T-cell (primary cell): ENCODE measurements around the gene XXYLT1. TPM values are rescaled to one million over a fixed set of nuclear protein-coding genes. Genes with fewer than 3 reads are reported as not detected.

ENCODE experiments used
- ATAC-seq, 4 experiments: fragments of 200-7000 bp in 3 of 4; fragments of 150-1000 bp in 1 of 4; cut with Tn5 transposase; replicated peaks in 1 of 4; 1 replicate in 3 of 4; 2 replicates in 1 of 4; pipeline ENCODE4 v1.10.0; 2021; ENCODE audit warnings: moderate library complexity in 3 of 4, mild to moderate bottlenecking in 2 of 4, moderate number of reproducible peaks in 1 of 4
- CTCF ChIA-PET, 2 donors: fragments of 300-600 bp; sonication (Branson Sonifier 250); formaldehyde crosslinking; loops; one replicate each; lab custom pipeline; 2022; ENCODE audit warnings: antibody characterized with exemption in 2 of 2; lab: Charles Lee
- POLR2A ChIA-PET, 2 donors: fragments of 300-600 bp; sonication (Branson Sonifier 250); formaldehyde crosslinking; loops; one replicate each; lab custom pipeline; 2022; ENCODE audit warnings: antibody characterized with exemption in 2 of 2; lab: Charles Lee
- DNase-seq, 35 experiments: peaks; one replicate each; pipeline versions ENCODE4 v3.0.0 to v3.0.0-alpha.2; 2013 to 2023
- H3K27ac ChIP-seq: one replicate; pipeline ENCODE4 v1.5.1; 2013; ENCODE audit warnings: low read length
- H3K27me3 ChIP-seq, 2 experiments: replicated peaks in 1 of 2; 1 replicate in 1 of 2; 2 replicates in 1 of 2; pipeline versions ENCODE4 v1.6.1 to v1.7.0; 2013; ENCODE audit warnings: low read length in 1 of 2, mixed read lengths in 1 of 2; ENCODE audit not compliant: control insufficient read depth in 2 of 2, insufficient read depth in 2 of 2; ENCODE audit errors: extremely low read depth in 1 of 2
- H3K36me3 ChIP-seq, 2 donors: 1 replicate in 1 of 2; 2 replicates in 1 of 2; pipeline versions ENCODE4 v1.6.1 to v1.7.0; 2013; ENCODE audit warnings: low read length in 1 of 2; ENCODE audit not compliant: control insufficient read depth in 2 of 2, insufficient read depth in 1 of 2; ENCODE audit errors: extremely low read depth in 1 of 2
- H3K4me1 ChIP-seq, 2 experiments: 1 replicate in 1 of 2; 2 replicates in 1 of 2; pipeline versions ENCODE4 v1.6.1 to v1.7.0; 2013; ENCODE audit warnings: low read length in 2 of 2, mixed read lengths in 1 of 2; ENCODE audit not compliant: insufficient read depth in 2 of 2, control insufficient read depth in 1 of 2; ENCODE audit errors: extremely low read depth in 1 of 2
- H3K4me3 ChIP-seq, 2 donors: 1 replicate in 1 of 2; 2 replicates in 1 of 2; pipeline versions ENCODE4 v1.5.1 to v1.7.0; 2013; ENCODE audit warnings: mild to moderate bottlenecking in 2 of 2, low read length in 1 of 2, moderate library complexity in 1 of 2; ENCODE audit not compliant: control insufficient read depth in 1 of 2; ENCODE audit errors: extremely low read depth in 1 of 2
- H3K9me3 ChIP-seq: 2 replicates; pipeline ENCODE4 v1.7.0; 2013
- H3K27ac Mint-ChIP-seq, 2 donors: one replicate each; pipeline ENCODE4 v1.8.0; 2020 to 2021; ENCODE audit warnings: mild to moderate bottlenecking in 2 of 2, mixed read lengths in 2 of 2
- H3K27me3 Mint-ChIP-seq, 2 donors: one replicate each; pipeline ENCODE4 v1.8.0; 2021 to 2022; ENCODE audit warnings: mixed read lengths in 2 of 2
- H3K36me3 Mint-ChIP-seq: one replicate; pipeline ENCODE4 v1.8.0; 2021; ENCODE audit warnings: mixed read lengths
- H3K4me1 Mint-ChIP-seq, 3 donors: one replicate each; pipeline ENCODE4 v1.8.0; 2020 to 2022; ENCODE audit warnings: mixed read lengths in 3 of 3, mild to moderate bottlenecking in 1 of 3
- H3K4me3 Mint-ChIP-seq, 3 donors: one replicate each; pipeline ENCODE4 v1.8.0; 2020 to 2022; ENCODE audit warnings: mild to moderate bottlenecking in 3 of 3, mixed read lengths in 3 of 3, moderate library complexity in 3 of 3
- H3K9me3 Mint-ChIP-seq, 3 donors: one replicate each; pipeline ENCODE4 v1.8.0; 2020 to 2022; ENCODE audit warnings: mixed read lengths in 3 of 3
- WGBS: methylation state at CpG from one replicate; pipeline ENCODE4 v1.1.5; 2013; ENCODE audit warnings: missing lambda C conversion rate; ENCODE audit not compliant: insufficient coverage; 5-methylcytosine and 5-hydroxymethylcytosine counted together
- total RNA-seq, 35 experiments: library from RNA in 6 of 35; stranded (reverse) in 6 of 35; fragments of 120-200 nt in 1 of 35; gene quantifications; one replicate each; pipeline versions ENCODE4 v1.2.1 to v1.2.4 and lab custom pipeline; 2013 to 2026

Gene XXYLT1
- total RNA-seq, 5 donors from 2014 or later (not counting 1 experiment from before 2014, with no cell fraction given): 4.6 to 9.1 (median 5.7) TPM

DNA sequence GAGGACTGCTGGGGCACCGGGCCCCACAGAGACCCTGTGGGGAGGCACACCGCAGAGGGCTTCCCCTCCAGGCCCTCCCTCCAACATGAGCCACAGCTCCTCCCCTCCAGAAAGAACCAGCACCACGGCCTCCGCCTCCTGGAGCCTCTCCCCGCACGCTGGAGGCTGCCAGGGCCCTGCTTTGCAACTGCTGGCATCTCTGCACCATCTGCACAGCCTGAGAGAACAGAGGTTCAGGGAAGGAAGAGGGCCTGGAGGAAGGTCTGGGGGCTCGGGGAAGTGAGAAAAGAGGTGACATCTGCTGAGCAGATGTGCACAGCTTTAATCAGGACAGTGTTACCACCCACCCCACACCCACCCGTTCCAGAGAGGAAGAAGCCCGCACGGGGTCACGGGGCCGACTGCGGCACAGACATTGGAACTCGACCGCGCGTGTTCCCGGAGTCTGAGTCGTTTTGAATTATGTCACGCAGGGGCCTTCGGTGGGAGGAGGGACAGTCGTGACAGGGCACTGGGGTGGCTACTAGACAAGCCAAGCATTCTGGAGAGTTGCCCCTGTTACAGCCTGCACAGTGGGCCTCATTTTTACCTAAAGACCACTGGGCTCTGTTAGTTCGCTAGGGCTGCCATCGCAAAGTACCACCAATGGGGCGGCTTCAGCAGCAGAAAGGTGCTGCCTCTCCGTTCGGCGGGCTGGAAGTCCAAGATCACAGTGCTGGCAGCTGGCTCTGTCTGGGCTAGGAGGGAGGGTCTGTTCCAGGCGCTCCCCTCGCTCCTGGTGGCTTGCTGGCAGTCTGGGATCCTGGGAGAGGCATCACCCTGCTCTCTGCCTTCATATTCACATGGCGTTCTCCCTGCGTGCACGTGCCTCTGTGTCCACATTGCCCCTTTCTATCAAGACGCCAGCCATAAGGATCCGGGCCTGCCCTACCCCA is 194.8 kb downstream of the XXYLT1 start:
- no peaks in the 10 kb centered on the region for H3K27me3 ChIP-seq
- H3K27ac ChIP-seq: no peak overlapping the region
- CTCF ChIA-PET: no interaction called here
- ATAC-seq: no peak
- DNase-seq: no peak
- H3K27me3 Mint-ChIP-seq: no peaks in the 10 kb centered on the region
- H3K4me1 Mint-ChIP-seq: peaks cover 0 to 7% (median 6%) of the 10 kb centered on the region in 3 donors
- no peak overlapping the region for H3K4me3 Mint-ChIP-seq
- no peaks in the 10 kb centered on the region for H3K9me3 ChIP-seq
- no peaks in the 10 kb centered on the region for H3K36me3 Mint-ChIP-seq
- WGBS: 71% methylated on average over 25 of the region's 35 CpGs
- H3K27ac Mint-ChIP-seq: no peak overlapping the region
- POLR2A ChIA-PET: no interaction called here
- H3K36me3 ChIP-seq: peaks cover 0 to 3% of the 10 kb centered on the region in 2 donors
- H3K4me1 ChIP-seq: peaks cover 0 to 5% of the 10 kb centered on the region in 2 experiments
- no peak overlapping the region for H3K4me3 ChIP-seq
- no peaks in the 10 kb centered on the region for H3K9me3 Mint-ChIP-seq

- peaks cover 0 to 5% of the 10 kb centered on the region in 2 experiments for H3K4me1 ChIP-seq
- H3K9me3 Mint-ChIP-seq: no peaks in the 10 kb centered on the region
- no peak overlapping the region for H3K4me3 ChIP-seq
- peaks cover 0 to 7% (median 6%) of the 10 kb centered on the region in 3 donors for H3K4me1 Mint-ChIP-seq
- ChIA-PET CTCF (no interaction called here), POLR2A (no interaction called here)
- H3K27ac Mint-ChIP-seq: no peak overlapping the region
- H3K4me3 Mint-ChIP-seq: no peak overlapping the region
- H3K27me3 Mint-ChIP-seq: no peaks in the 10 kb centered on the region
- ATAC-seq (no peak), DNase-seq (no peak)
- no peaks in the 10 kb centered on the region for H3K27me3 ChIP-seq
- H3K9me3 ChIP-seq: no peaks in the 10 kb centered on the region
- no peaks in the 10 kb centered on the region for H3K36me3 Mint-ChIP-seq
- 79% methylated on average over 9 of the region's 14 CpGs for WGBS
- H3K27ac ChIP-seq: no peak overlapping the region
- H3K36me3 ChIP-seq: peaks cover 0 to 3% of the 10 kb centered on the region in 2 donors
Measured at GRCh38 chr3:195075199-195075940, 195.6 kb downstream of the XXYLT1 start.

DNA sequence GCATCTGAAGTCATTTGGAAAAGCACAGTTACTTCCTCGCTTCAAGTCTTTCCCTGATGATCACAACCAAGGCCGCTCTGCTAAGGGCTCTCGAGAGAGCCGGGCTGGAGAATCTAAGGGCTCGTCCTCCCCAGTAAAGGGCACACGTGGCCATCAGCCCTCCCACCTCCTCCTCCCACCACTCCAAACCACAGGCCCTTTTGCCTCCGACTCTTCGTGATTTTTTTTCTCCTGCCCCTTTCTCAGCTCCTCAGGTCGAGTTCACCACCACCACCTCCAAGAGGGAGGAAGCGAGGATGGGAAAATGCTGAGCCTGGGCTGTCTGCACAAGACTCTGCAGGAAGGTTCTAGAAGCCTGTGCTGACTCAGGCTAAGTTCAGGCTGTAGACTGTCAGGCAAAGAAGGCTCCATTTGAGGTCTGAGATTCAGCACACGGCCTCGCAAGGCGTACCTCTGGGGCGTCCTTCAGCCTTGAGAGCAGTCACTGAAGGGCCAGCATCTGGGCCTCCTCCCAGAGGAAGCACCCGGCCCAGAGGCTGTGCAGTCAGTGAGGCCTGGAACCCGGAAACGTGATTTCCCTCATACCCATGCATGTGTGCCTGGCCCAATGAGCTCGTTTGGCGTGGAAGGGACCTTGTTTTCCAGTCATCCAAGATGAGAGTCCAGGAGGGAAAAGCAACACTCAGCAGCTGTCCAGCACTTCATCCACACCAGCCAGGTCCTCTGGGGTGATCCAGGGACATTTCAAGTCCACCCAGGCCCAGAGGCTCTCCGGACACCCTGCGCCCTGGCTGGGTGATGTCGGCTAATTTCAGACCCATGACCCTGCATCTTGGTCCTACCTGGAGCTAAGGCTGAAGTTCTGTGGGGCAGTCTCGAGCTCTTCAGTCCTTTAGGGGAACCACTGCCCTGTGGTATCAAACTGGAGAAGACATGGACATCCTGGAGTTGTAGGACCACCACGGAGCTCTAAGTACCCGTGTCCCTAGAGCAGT is 196.8 kb downstream of the XXYLT1 start:
- Mint-ChIP-seq H3K4me3 (no peak overlapping the region), H3K36me3 (peaks cover 5% of the 10 kb centered on the region), H3K4me1 (no peaks in the 10 kb centered on the region), H3K27ac (no peak overlapping the region), H3K9me3 (no peaks in the 10 kb centered on the region), H3K27me3 (no peaks in the 10 kb centered on the region)
- ATAC-seq (no peak), DNase-seq (no peak)
- H3K9me3 ChIP-seq: no peaks in the 10 kb centered on the region
- WGBS: 82% methylated on average over 24 of the region's 25 CpGs
- CTCF ChIA-PET: no interaction called here
- peaks cover 0 to 5% of the 10 kb centered on the region in 2 experiments for H3K4me1 ChIP-seq
- POLR2A ChIA-PET: no interaction called here
- H3K4me3 ChIP-seq: no peak overlapping the region
- no peak overlapping the region for H3K27ac ChIP-seq
- H3K36me3 ChIP-seq: peaks cover 3 to 5% of the 10 kb centered on the region in 2 donors
- H3K27me3 ChIP-seq: no peaks in the 10 kb centered on the region

GRCh38 chr3:195072916-195073564 is 197.9 kb downstream of the XXYLT1 start:
- H3K27me3 ChIP-seq: no peaks in the 10 kb centered on the region
- no peaks in the 10 kb centered on the region for H3K4me1 Mint-ChIP-seq
- WGBS: 93% methylated on average over 15 of the region's 19 CpGs
- peaks cover 14% of the 10 kb centered on the region for H3K36me3 Mint-ChIP-seq
- ChIA-PET CTCF (no interaction called here), POLR2A (no interaction called here)
- H3K4me3 ChIP-seq: no peak overlapping the region
- H3K4me3 Mint-ChIP-seq: no peak overlapping the region
- H3K27ac ChIP-seq: no peak overlapping the region
- DNase-seq (peak in 1 of 35 experiments; percentile 0), ATAC-seq (no peak)
- no peak overlapping the region for H3K27ac Mint-ChIP-seq
- H3K9me3 ChIP-seq: no peaks in the 10 kb centered on the region
- no peaks in the 10 kb centered on the region for H3K9me3 Mint-ChIP-seq
- H3K36me3 ChIP-seq: peaks cover 3 to 13% of the 10 kb centered on the region in 2 donors
- peaks cover 0 to 5% of the 10 kb centered on the region in 2 experiments for H3K4me1 ChIP-seq
- no peaks in the 10 kb centered on the region for H3K27me3 Mint-ChIP-seq

DNA sequence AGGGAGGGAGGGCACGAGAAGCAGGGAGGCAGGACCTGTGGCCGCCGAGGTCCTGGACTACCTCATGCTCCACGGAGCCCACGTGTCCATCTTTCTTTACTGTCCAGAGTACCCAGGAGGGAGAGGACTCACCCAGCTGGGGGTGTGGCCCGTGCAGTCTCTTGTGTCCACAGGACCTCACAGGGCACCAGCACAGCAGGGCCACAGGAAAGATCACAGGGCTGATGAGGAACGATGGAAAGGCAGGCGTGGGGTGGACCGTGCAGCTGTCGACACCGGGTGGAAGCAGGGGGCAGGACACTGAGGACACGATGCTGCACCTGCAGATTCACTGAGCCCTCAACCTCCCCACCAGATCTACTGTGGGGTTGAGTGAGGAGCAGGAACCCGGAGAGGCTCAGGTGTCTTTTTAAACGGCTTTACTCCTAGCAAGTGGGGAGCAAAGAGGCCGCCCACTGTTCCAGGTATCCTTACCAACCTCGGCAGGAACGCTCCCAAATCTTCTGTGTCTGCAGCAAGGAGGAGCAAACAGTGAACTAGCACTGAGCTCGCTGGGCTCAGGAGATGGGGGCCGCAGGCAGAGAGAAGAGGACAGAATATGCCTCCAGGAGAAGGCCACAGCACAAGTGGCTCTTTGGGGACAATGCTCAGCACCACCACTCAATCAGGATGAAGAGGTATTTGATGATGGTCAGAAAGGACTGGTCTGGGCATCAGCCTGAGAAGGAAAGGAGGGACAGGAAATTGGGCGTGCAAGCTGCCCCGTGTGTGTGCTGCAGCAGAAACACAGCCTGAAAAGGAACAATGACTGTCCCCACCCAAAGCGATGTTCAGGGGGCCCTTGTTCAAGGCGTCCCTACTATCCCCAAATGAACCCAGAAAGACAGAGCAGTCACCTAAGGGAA is 198.8 kb downstream of the XXYLT1 start:
- Histone ChIP-seq H3K4me3 (no peak overlapping the region), H3K36me3 (peaks cover 3 to 13% of the 10 kb centered on the region in 2 donors), H3K4me1 (peaks cover 0 to 5% of the 10 kb centered on the region in 2 experiments), H3K27ac (no peak overlapping the region), H3K27me3 (no peaks in the 10 kb centered on the region), H3K9me3 (no peaks in the 10 kb centered on the region)
- ChIA-PET POLR2A (interaction anchor here in 1 of 2 donors (0.6 kb wide), 1 partner anchor 228 kb away, joined by 5 read pairs; no protein-coding TSS in a partner anchor), CTCF (no interaction called here)
- no peak overlapping the region for H3K4me3 Mint-ChIP-seq
- peaks cover 15% of the 10 kb centered on the region for H3K36me3 Mint-ChIP-seq
- no peak for ATAC-seq
- 85% methylated on average over 10 of the region's 23 CpGs for WGBS
- H3K27ac Mint-ChIP-seq: no peak overlapping the region
- H3K27me3 Mint-ChIP-seq: no peaks in the 10 kb centered on the region
- DNase-seq: no peak
- no peaks in the 10 kb centered on the region for H3K4me1 Mint-ChIP-seq
- no peaks in the 10 kb centered on the region for H3K9me3 Mint-ChIP-seq
